SK-MEL-5 (cell line): ENCODE data around the gene HECA. TPM values are rescaled to one million over a fixed set of nuclear protein-coding genes. Genes with fewer than 3 reads are reported as not detected.
"Not testable (repeated sequence)": the region's sequence is repeated elsewhere in the genome, so short reads cannot be mapped to it uniquely, and the experiment has no call there.

Experiments
- DNase-seq: peaks from one replicate; pipeline ENCODE4 v3.0.0-alpha.2; 2016; ENCODE audit warnings: low read depth, low spot score
- in situ Hi-C: cut with HindIII; loops from 2 replicates; pipeline ENCODE4 v1.10.0; 2016; ENCODE audit warnings: low sequenced_read_pairs, high pct_unique_total_duplicates, low pct_unique_long_range_greater_than_20kb
- total RNA-seq: library from RNA; depleted of rRNA; stranded (reverse); fragments of >200 nt; shearing (Covaris generic); gene quantifications from 2 replicates; pipeline ENCODE4 v1.2.3, GENCODE V29; 2014

HECA gene
- total RNA-seq, 1 experiment from 2014 or later: 5.9 TPM

GRCh38 chr6:139133262-139134063 lies 1.4 kb upstream of the HECA start:
- in situ Hi-C loops: no loop called here
- DNase-seq: peak; percentile 18

GRCh38 chr6:139134064-139134395 lies 850 bp upstream of the HECA start:
- no peak for DNase-seq
- in situ Hi-C loops: no loop called here

DNA sequence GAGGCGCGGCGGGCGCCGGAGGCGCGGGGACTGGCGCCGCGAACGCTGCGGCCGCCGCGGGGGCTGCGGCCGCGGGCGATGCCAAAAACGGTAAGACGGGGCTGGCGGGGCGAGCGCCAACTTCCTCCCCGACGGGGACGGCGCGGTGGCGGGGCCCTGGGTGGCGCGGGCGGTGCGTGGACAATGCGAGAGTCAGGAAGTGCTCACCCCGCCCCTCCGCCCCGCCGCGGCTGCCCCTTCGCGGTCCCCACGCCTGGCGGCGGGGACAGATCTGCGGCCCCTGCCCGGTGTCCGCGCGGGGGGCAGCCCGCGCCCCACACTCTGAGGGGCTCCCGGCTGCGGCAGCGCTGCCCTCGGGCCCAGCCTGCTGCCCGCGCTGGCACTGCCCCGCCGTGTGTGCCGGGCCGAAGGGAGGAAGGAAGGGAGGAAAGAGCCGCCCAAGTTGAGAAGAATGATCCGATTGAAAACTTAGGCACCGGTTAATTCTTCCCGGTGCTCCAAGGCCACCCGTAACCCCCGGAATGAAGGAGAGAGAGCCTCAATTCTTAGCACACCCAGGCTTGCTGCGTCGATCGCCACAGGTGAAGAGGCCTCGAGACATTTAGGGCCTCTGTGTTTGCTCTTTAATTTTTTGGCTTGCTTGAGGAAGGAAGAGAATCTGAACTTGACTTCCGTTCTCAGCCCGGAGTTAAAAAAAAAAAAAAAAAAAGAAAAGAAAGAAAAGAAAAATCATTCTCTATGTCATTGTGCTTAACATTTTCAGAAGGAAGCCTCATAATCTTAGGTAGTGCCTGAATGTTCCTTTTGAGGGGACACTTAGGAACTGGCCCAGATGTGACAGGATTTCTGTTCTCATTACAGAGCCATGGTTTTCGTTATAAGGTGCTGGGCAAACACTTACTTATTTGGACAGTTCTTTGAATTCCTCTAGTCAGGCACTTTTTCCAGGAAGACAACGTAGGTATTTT lies 982 bp downstream of the HECA start:
- in situ Hi-C loops: no loop called here
- peak; percentile 17 for DNase-seq

- in situ Hi-C loops: no loop called here
- no peak for DNase-seq
These were observed 2.8 kb downstream of the HECA start for GRCh38 chr6:139137706-139138105.

- DNase-seq, in situ Hi-C loops: not testable (repeated sequence)
These were observed 6.0 kb downstream of the HECA start for GRCh38 chr6:139140854-139141253.

DNA sequence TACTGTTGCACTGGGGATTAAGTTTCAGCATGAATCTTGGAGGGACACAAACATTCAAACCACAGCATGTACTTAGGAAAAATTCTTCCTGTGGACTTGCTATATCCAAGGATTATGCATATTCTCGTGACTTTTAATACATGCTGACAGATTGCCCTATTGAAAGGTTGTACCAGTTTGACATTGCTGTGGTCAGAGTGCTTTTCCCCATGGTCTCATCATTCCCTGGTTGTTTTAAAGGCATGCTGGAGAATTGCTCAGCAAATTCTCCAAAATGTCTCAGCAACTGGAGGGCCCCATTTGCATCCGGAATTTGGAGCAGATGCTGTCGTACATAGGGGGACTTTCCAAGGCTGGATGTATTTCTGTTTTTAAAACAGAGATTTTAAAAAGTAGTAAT lies 7.4 kb downstream of the HECA start:
- in situ Hi-C loops: no loop called here
- DNase-seq: no peak

DNA sequence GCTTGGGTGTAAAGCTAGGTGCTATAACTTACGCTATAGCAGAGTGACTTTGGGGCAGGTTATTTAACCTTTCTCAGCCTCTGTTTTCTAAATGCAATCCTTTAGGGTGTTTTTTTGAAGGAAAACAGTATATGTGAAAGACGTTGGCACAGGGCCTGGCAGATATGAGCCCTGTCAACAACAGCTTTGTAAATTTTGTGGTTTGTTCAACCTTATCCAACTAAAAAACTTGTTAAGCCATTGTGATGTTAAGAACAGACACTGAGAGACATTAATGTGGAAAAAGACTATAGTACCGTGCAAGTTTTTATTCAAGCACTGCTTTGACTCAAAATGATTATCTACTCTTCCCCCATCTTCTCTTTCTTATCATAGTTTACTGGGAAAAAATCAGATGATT lies 8.2 kb downstream of the HECA start:
- no peak for DNase-seq
- in situ Hi-C loops: no loop called here

GRCh38 chr6:139144490-139145085 lies 9.7 kb downstream of the HECA start:
- in situ Hi-C loops: no loop called here
- DNase-seq: no peak

DNA sequence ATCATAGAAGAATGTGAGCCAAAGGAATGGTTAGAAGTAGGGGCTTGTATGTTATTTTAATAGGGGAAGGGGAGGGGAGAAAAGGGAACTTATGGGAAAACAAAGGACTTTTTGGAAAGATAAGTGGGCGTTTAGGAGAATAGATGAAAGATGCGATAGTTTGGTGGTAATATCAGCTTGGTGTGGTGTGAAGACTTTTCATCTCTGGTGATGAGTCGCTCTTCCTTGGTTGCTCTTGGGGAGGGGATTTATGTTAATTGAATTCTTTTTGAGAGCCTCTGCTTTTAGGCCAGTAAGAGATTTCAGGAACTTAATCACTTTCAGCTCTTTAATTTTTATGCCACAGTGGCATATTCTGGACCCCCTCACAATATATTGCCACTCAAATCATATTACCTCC lies 10.8 kb downstream of the HECA start:
- no peak for DNase-seq
- in situ Hi-C loops: no loop called here

DNA sequence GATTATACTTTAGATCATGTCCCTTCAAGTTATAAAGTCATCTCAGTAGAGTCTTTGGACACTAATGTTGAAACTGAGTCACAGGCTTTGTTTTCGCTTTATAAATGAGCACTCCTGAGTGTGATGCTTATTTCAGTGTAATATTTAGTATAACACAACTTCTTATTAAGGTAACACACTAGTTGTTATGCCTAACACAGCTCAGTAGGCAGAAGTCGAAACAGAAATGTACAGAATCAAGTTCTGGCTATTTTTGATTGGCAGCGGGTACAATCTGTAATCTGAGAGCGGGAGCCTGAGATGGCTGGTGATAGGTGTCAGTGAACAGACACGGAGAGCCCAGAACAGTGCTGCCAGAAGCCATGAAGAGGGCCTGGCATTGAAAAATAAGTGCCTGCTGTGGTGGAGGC lies 11.4 kb downstream of the HECA start:
- DNase-seq: no peak
- in situ Hi-C loops: no loop called here

DNA sequence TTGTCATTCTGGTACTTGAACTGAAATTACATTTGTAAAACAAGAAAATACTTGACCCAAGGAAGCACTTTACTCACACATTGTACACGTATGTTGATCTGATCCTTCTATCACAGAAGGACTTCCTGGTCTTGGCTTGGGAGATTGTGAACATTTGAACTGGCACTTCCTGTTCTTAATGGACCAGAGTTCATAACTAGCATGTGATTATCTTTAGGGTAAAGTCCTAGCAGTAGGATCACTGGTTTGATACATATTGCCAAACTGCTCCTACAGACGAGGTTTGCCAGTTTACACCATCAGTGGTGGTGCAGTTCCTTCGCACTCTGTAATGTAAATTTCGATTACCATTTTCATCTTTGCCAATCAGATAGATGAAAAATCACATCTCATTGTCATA lies 12.7 kb downstream of the HECA start:
- in situ Hi-C loops: no loop called here
- no peak for DNase-seq

GRCh38 chr6:139148557-139149235 lies 13.8 kb downstream of the HECA start:
- no peak for DNase-seq
- in situ Hi-C loops: no loop called here

DNA sequence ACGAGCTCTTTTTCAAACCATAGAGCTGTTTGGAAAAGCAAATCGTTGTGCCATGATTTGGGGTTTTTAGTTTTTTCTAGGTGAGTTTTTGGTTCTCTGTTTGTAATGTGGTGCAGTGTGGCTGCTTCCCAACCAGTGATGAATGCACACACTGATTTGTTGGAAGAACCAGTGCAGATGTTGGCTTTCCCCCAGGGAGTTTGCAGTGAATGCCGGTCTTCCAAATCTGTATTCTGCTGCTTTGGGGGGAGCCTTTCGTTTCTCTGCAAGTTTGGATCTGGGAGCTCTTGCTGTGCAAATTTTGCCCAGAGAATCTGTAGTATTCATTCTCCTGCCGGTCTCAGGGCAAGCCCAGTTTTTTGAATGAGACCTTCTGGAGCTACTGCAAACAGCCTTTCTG lies 14.5 kb downstream of the HECA start:
- DNase-seq: no peak
- in situ Hi-C loops: no loop called here

- in situ Hi-C loops: no loop called here
- no peak for DNase-seq
These were observed 16.0 kb downstream of the HECA start for GRCh38 chr6:139150920-139151319.

DNA sequence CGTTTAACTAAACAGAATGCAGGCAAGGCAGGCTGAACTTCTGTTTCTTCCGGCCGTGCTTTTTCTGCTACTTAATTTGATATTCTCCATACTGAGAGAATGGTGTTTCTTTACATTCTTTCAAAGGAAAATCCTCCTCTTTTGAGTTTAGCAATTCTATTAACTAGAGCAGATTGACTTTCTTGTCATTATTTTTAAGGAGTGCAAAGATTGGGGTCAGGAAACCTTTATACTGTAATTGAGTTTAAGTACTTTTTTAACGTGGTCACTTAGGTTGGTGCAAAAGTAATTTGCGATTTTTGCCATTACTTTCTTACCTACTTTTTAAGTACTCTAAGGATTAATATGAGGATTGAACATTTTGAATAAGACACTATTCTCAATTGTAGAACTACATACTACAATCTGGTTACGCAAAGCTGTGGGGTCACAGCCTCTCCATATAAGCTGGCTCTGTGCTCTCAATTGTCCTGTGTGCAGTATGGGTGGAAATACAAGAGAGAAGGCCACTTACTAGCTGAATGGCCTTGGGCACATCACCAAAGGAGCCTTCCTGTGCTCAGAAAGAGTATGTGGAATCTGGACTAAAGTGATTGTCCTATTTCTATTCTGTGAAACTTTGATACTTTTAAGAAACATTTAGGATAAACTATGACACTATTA lies 16.7 kb downstream of the HECA start:
- DNase-seq: no peak
- in situ Hi-C loops: no loop called here

- in situ Hi-C loops: no loop called here
- DNase-seq: no peak
These were observed 17.4 kb downstream of the HECA start for GRCh38 chr6:139152088-139152891.

- in situ Hi-C loops: no loop called here
- no peak for DNase-seq
These were observed 18.0 kb downstream of the HECA start for GRCh38 chr6:139152892-139153271.
